Prostate gland (tissue), 2 donors: ENCODE results near the gene MCF2. TPM values are rescaled to one million over a fixed set of nuclear protein-coding genes. Genes with fewer than 3 reads are reported as not detected.

Experiments
- DNase-seq: peaks from one replicate; pipeline ENCODE4 v3.0.0-alpha.2; 2019; ENCODE audit warnings: low spot score
- H3K27ac ChIP-seq, 2 donors: fragments of 200-600 bp; sonication (generic); 2 replicates each; pipeline ENCODE4 v1.5.1; 2017 to 2019
- H3K27me3 ChIP-seq: fragments of 200-600 bp; sonication (generic); replicated peaks from 2 replicates; pipeline ENCODE4 v1.5.1; 2019; ENCODE audit not compliant: insufficient read depth
- H3K36me3 ChIP-seq, 2 donors: fragments of 200-600 bp; sonication (generic); 1 replicate in 1 of 2; 2 replicates in 1 of 2; pipeline versions ENCODE4 v1.5.1 to v1.8.1; 2017 to 2019
- H3K4me1 ChIP-seq: fragments of 200-600 bp; sonication (generic); replicated peaks from 2 replicates; pipeline ENCODE4 v1.5.1; 2019
- H3K4me3 ChIP-seq, 2 donors: fragments of 200-600 bp; sonication (generic); 2 replicates each; pipeline ENCODE4 v1.5.1; 2017 to 2019
- H3K9me3 ChIP-seq: fragments of 200-600 bp; sonication (generic); 2 replicates; pipeline ENCODE4 v1.5.1; 2017
- POLR2A ChIP-seq: fragments of 450-650 bp; IDR thresholded peaks from one replicate; pipeline ENCODE4 v1.6.1; 2016; ENCODE audit warnings: antibody characterized with exemption, mild to moderate bottlenecking
- POLR2AphosphoS5 ChIP-seq: sonication (generic); formaldehyde crosslinking; IDR thresholded peaks from one replicate; pipeline ENCODE4 v1.6.1; 2017; ENCODE audit warnings: antibody characterized with exemption
- WGBS: methylation state at CpG from one replicate; pipeline ENCODE4 v1.1.5; 2018; 5-methylcytosine and 5-hydroxymethylcytosine counted together
- intact Hi-C: fragments of 100-400 bp; cut with DNase I; formaldehyde crosslinking; loops from one replicate; pipeline ENCODE4 v1.14.2; 2022
- total RNA-seq, 2 donors: library from RNA; depleted of rRNA; stranded (reverse); fragments of >200 nt; gene quantifications; one replicate each; pipeline ENCODE4 v1.1.0, GENCODE V29; 2016
- TF ChIP-seq, protein P1 (sequence below), 4 experiments: fragments of 200-600 bp in 2 of 4; fragments of 450-650 bp in 2 of 4; sonication (generic) in 2 of 4; IDR thresholded peaks; 1 replicate in 3 of 4; 2 replicates in 1 of 4; pipeline ENCODE4 v1.5.1; 2016 to 2019; ENCODE audit warnings: antibody characterized with exemption in 4 of 4, mild to moderate bottlenecking in 2 of 4, moderate library complexity in 2 of 4

The MCF2 gene
- total RNA-seq, 2 donors from 2014 or later, result 0.32 to 27.9 TPM

DNA sequence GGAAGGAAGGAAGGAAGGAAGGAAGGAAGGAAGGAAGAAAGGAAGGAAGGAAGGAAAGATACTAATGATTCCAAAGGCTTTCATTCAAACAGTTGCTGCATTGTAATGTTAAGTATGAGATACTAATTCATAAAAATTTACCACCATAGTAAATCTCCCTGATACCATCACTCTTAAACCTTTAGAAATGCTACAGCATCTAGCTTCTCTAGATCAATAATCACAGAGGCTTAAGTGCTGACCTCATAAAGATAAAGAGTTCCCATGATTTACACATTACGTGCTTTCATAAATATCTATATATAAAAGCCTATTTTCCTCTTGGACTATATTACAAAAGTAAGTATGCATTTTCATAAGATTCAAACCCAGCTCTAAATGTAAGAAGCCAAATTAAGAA is 141.0 kb downstream of the MCF2 start:
- Histone ChIP-seq H3K4me3 (no peak overlapping the region), H3K36me3 (no peaks in the 10 kb centered on the region), H3K4me1 (no peaks in the 10 kb centered on the region), H3K27me3 (no peaks in the 10 kb centered on the region), H3K27ac (no peak overlapping the region), H3K9me3 (no peaks in the 10 kb centered on the region)
- 56% methylated on average over 1 of the region's 1 CpG for WGBS
- no peak for DNase-seq
- intact Hi-C loops, result no loop called here
- TF ChIP-seq POLR2A, result no peak
- TF ChIP-seq POLR2AphosphoS5, result no peak
- TF ChIP-seq, protein P1, sequence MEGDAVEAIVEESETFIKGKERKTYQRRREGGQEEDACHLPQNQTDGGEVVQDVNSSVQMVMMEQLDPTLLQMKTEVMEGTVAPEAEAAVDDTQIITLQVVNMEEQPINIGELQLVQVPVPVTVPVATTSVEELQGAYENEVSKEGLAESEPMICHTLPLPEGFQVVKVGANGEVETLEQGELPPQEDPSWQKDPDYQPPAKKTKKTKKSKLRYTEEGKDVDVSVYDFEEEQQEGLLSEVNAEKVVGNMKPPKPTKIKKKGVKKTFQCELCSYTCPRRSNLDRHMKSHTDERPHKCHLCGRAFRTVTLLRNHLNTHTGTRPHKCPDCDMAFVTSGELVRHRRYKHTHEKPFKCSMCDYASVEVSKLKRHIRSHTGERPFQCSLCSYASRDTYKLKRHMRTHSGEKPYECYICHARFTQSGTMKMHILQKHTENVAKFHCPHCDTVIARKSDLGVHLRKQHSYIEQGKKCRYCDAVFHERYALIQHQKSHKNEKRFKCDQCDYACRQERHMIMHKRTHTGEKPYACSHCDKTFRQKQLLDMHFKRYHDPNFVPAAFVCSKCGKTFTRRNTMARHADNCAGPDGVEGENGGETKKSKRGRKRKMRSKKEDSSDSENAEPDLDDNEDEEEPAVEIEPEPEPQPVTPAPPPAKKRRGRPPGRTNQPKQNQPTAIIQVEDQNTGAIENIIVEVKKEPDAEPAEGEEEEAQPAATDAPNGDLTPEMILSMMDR (IDR thresholded peaks at IDR 0.05), result no peak

DNA sequence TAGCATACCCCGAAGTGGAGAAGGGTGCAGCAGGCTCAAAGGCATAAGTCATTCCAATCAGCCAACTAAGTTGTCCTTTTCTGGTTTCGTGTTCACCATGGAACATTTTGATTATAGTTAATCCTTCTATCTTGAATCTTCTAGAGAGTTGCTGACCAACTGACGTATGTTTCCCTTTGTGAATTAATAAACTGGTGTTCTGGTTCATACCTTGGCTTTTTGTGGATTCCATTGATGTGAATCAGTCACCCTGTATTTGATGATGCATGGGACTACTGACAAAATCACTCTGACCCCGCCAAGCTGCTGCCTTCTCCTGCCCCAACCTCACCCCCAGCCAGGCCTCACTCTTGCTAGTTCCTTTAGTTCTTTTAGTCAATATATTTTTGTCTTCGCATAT is 144.7 kb downstream of the MCF2 start:
- intact Hi-C loops, result no loop called here
- no peak overlapping the region for H3K4me3 ChIP-seq
- no peaks in the 10 kb centered on the region for H3K36me3 ChIP-seq
- DNase-seq, result no peak
- TF ChIP-seq, protein P1 (IDR thresholded peaks at IDR 0.05), result no peak
- H3K9me3 ChIP-seq, result no peaks in the 10 kb centered on the region
- no peaks in the 10 kb centered on the region for H3K4me1 ChIP-seq
- 95% methylated on average over 5 of the region's 5 CpGs for WGBS
- no peaks in the 10 kb centered on the region for H3K27me3 ChIP-seq
- H3K27ac ChIP-seq, result no peak overlapping the region

DNA sequence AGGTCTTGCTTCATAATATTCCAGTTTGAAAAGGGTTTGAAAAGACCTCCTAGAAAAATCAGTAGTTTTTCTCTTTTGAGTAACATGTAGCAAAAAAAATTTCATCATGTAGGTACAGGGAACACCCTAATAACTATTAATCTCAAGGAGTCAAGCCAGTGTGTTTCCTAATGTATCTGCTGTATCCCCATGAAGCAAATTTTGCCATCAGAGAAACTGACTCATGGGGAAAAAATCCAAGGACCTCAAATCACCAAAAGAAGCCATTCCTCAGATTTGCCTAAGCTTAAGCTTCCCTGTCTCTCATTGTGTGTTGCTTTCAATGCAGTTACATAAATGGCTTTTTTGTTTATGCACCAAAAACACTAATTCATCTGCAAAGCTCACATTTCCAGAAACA is 147.7 kb downstream of the MCF2 start:
- TF ChIP-seq POLR2A (no peak), POLR2AphosphoS5 (no peak)
- TF ChIP-seq, protein P1 (IDR thresholded peaks at IDR 0.05), result no peak
- Histone ChIP-seq H3K27ac (no peak overlapping the region), H3K36me3 (no peaks in the 10 kb centered on the region), H3K27me3 (no peaks in the 10 kb centered on the region), H3K9me3 (no peaks in the 10 kb centered on the region), H3K4me3 (no peak overlapping the region), H3K4me1 (no peaks in the 10 kb centered on the region)
- DNase-seq, result no peak
- intact Hi-C loops, result no loop called here

DNA sequence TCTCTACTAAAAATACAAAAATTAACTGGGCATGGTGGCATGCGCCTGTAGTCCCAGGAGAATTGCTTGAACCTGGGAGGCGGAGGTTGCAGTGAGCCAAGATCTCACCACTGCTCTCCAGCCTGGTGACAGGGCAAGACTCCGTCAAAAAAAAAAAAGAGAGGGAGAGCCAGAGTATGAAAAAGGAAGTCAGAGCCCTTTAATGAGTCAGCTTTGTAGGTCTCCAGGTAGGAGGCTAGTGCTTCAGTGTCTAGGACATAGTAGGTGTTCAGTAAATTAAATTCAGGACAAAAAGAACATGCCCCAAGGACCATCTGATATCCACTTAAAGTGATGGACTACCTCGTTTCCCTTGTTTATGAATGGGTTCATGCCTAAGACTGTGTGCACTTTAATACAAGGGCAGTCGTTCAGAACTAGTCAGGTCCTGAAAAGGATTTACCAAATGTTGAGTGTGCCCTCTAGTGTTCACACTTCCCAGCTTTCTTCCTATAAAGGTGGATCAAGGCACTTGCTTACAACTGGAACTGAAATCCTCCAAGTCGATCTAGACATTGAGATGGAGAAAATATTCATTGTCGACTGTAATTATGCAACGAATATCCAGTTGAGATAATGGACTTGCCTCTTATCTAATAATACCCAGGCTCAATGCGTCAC is 148.5 kb downstream of the MCF2 start:
- no peaks in the 10 kb centered on the region for H3K4me1 ChIP-seq
- 32% methylated on average over 9 of the region's 9 CpGs for WGBS
- H3K27ac ChIP-seq, result no peak overlapping the region
- TF ChIP-seq POLR2A, result no peak
- TF ChIP-seq, protein P1 (IDR thresholded peaks at IDR 0.05), result peak in 3 of 4 experiments; percentile 37 to 58 (median 51)
- H3K36me3 ChIP-seq, result no peaks in the 10 kb centered on the region
- intact Hi-C loops, result loop anchor here (10.0 kb wide), 1 partner anchor 785 kb away; no protein-coding TSS in a partner anchor
- no peaks in the 10 kb centered on the region for H3K27me3 ChIP-seq
- H3K9me3 ChIP-seq, result no peaks in the 10 kb centered on the region
- DNase-seq, result peak; percentile 46
- no peak overlapping the region for H3K4me3 ChIP-seq

DNA sequence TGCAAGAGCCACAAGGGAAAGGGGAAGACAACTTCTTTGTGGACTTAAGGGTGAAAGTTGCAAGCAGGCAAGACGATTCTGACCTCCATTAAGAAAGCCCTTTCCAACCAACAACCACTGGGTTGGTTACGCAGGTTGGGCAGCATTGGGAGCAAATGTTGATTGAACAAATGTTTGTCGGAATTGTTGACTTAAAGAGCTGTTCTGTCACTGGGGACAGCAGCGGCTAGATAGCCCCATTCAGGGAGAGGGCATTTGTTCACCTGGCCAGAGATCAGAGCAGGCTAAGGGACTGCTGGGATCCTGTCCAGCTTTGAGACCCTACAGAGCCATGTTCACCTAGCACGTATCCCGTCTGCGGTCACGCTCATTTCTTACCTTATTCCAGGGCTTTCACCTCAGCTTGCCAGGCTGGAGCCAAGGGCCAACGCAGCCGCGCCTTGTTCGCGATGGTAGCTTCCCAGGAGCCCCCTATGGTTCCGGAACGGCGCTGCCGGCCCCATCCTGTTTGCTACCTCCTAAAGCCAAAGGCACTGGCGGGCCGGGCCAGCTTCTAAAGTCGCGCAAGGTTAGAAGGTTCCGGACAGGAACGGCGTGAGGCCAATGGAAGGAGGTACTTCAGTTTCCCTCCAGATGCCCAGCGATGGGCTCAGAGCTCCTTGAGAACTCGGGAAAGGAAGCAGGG is 152.8 kb downstream of the MCF2 start:
- TF ChIP-seq POLR2AphosphoS5, result peak; percentile 23
- TF ChIP-seq, protein P1 (IDR thresholded peaks at IDR 0.05), result no peak
- no peak for TF ChIP-seq POLR2A
- intact Hi-C loops, result loop anchor here (10.0 kb wide), 1 partner anchor 780 kb away; no protein-coding TSS in a partner anchor

More for the DNA sequence above, 152.8 kb downstream of the MCF2 start:
- Histone ChIP-seq H3K27ac (no peak overlapping the region), H3K36me3 (no peaks in the 10 kb centered on the region), H3K27me3 (no peaks in the 10 kb centered on the region), H3K4me1 (no peaks in the 10 kb centered on the region), H3K9me3 (no peaks in the 10 kb centered on the region), H3K4me3 (no peak overlapping the region)
- 81% methylated on average over 13 of the region's 26 CpGs for WGBS
- no peak for DNase-seq
